ENCODE data around the gene BNC2.

The BNC2 gene

GRCh38 chr9:16680541-16680940, 189.9 kb downstream of the BNC2 start:
- no peaks in the 10 kb centered on the region for H3K27me3 ChIP-seq
- H3K9me3 ChIP-seq = no peaks in the 10 kb centered on the region
- DNase-seq = no peak
- no peak overlapping the region for H3K4me3 ChIP-seq (ENCODE audit: low read depth, low read length)
- TF ChIP-seq, protein P1, sequence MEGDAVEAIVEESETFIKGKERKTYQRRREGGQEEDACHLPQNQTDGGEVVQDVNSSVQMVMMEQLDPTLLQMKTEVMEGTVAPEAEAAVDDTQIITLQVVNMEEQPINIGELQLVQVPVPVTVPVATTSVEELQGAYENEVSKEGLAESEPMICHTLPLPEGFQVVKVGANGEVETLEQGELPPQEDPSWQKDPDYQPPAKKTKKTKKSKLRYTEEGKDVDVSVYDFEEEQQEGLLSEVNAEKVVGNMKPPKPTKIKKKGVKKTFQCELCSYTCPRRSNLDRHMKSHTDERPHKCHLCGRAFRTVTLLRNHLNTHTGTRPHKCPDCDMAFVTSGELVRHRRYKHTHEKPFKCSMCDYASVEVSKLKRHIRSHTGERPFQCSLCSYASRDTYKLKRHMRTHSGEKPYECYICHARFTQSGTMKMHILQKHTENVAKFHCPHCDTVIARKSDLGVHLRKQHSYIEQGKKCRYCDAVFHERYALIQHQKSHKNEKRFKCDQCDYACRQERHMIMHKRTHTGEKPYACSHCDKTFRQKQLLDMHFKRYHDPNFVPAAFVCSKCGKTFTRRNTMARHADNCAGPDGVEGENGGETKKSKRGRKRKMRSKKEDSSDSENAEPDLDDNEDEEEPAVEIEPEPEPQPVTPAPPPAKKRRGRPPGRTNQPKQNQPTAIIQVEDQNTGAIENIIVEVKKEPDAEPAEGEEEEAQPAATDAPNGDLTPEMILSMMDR (IDR thresholded peaks at IDR 0.05; ENCODE audit: low read depth, low read length) = no peak
- no peaks in the 10 kb centered on the region; the same call in 1 of the 2 replicates for H3K4me1 ChIP-seq
- H3K36me3 ChIP-seq = no peaks in the 10 kb centered on the region

GRCh38 chr9:16679327-16679821, 191.1 kb downstream of the BNC2 start:
- Histone ChIP-seq H3K4me3 (ENCODE audit: low read depth, low read length) (no peak overlapping the region; the same call in 1 of the 2 replicates), H3K4me1 (no peaks in the 10 kb centered on the region; the same call in 1 of the 2 replicates), H3K27me3 (no peaks in the 10 kb centered on the region), H3K36me3 (no peaks in the 10 kb centered on the region), H3K9me3 (no peaks in the 10 kb centered on the region)
- no peak for DNase-seq
- TF ChIP-seq, protein P1 (IDR thresholded peaks at IDR 0.05; ENCODE audit: low read depth, low read length) = no peak

GRCh38 chr9:16676519-16676918, 194.0 kb downstream of the BNC2 start:
- Histone ChIP-seq H3K9me3 (no peaks in the 10 kb centered on the region), H3K4me3 (ENCODE audit: low read depth, low read length) (no peak overlapping the region), H3K36me3 (no peaks in the 10 kb centered on the region), H3K27me3 (no peaks in the 10 kb centered on the region), H3K4me1 (no peaks in the 10 kb centered on the region; the same call in 1 of the 2 replicates)
- TF ChIP-seq, protein P1 (IDR thresholded peaks at IDR 0.05; ENCODE audit: low read depth, low read length) = no peak
- no peak for DNase-seq

GRCh38 chr9:16675131-16675530, 195.3 kb downstream of the BNC2 start:
- no peak for DNase-seq
- TF ChIP-seq, protein P1 (IDR thresholded peaks at IDR 0.05; ENCODE audit: low read depth, low read length) = no peak
- Histone ChIP-seq H3K4me3 (ENCODE audit: low read depth, low read length) (no peak overlapping the region), H3K36me3 (no peaks in the 10 kb centered on the region), H3K4me1 (no peaks in the 10 kb centered on the region; the same call in 1 of the 2 replicates), H3K27me3 (no peaks in the 10 kb centered on the region), H3K9me3 (no peaks in the 10 kb centered on the region)

DNA sequence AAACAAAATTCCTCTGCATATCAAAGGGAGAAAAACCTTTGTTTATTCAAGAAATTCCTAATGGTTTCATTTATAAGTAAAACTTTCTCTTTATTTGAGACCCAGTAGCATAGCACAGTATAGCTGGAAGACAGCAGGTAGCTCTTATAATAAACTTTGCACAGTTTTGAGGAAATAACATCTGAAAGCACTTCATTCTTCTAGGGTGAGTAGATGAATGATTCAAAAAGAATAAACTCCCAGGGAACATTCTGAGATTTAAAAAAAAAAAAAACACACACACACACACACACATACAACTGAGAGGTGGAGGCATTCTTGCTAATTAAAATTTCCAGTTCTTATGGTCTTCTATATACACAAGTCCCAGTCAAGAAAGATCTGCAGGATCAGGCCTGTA, 197.3 kb downstream of the BNC2 start:
- TF ChIP-seq, protein P1 (IDR thresholded peaks at IDR 0.05; ENCODE audit: low read depth, low read length) = no peak
- Histone ChIP-seq H3K36me3 (no peaks in the 10 kb centered on the region), H3K9me3 (no peaks in the 10 kb centered on the region), H3K4me1 (no peaks in the 10 kb centered on the region), H3K4me3 (ENCODE audit: low read depth, low read length) (no peak overlapping the region), H3K27me3 (no peaks in the 10 kb centered on the region)
- DNase-seq = no peak

DNA sequence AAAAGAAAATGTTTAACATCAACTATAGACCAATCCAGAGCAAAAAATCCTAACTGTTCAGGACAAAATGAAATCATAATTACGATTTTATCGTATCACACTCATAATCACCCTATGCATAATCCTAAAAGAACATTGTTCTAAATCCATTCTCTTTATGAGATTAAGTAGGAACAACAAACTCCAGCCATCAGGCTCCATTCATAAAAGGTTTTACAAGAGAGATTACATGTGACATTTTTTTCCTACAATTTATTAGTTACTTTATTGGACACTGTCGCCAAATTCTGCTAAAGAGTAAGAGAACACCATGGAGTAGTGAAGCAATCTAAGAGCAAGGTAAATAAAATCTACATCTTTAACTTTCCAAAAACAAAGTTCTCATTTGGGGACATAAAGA, 198.0 kb downstream of the BNC2 start:
- Histone ChIP-seq H3K36me3 (no peaks in the 10 kb centered on the region), H3K27me3 (no peaks in the 10 kb centered on the region), H3K4me3 (ENCODE audit: low read depth, low read length) (no peak overlapping the region), H3K4me1 (no peaks in the 10 kb centered on the region), H3K9me3 (no peaks in the 10 kb centered on the region)
- TF ChIP-seq, protein P1 (IDR thresholded peaks at IDR 0.05; ENCODE audit: low read depth, low read length) = no peak
- no peak for DNase-seq
